Retinal pigment epithelial cell (primary cell): Measurements from ENCODE around the gene HPS3.
"Not testable (repeated sequence)": the region's sequence is repeated elsewhere in the genome, so short reads cannot be mapped to it uniquely, and the experiment has no call there.

Source experiments
- DNase-seq: peaks from one replicate; pipeline ENCODE4 v3.0.0-alpha.2; 2010; ENCODE audit warnings: low read depth
- H3K4me3 ChIP-seq: 2 replicates; pipeline ENCODE4 v1.5.1; 2011; ENCODE audit warnings: mild to moderate bottlenecking, low read length, control low read depth, moderate library complexity
- TF ChIP-seq, protein P1 (sequence below): conservative IDR thresholded peaks from 2 replicates; pipeline ENCODE4 v1.5.1; 2011; ENCODE audit warnings: low read depth, low read length, control low read depth, inconsistent platforms

The HPS3 gene

DNA sequence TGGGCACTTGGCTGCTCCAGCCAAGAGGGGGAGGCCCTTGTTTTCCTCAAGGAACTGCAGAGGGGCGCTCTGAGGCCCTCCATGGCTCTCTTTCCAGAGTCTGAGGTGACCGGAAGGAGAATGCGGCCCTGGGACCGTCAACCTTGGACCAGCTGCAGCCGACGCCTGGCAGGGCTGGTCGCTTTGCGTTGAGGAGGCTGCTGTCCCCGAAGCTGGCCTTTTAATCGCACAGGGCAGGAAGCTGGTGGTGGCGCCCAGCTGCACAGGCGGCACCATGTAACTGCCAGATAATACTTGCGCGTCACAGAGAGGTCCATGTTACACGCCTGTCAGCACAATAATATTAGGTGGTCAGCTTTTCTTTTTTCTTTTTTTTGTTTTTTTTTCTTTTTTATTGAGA, 42.2 kb upstream of the HPS3 start:
- TF ChIP-seq, protein P1, sequence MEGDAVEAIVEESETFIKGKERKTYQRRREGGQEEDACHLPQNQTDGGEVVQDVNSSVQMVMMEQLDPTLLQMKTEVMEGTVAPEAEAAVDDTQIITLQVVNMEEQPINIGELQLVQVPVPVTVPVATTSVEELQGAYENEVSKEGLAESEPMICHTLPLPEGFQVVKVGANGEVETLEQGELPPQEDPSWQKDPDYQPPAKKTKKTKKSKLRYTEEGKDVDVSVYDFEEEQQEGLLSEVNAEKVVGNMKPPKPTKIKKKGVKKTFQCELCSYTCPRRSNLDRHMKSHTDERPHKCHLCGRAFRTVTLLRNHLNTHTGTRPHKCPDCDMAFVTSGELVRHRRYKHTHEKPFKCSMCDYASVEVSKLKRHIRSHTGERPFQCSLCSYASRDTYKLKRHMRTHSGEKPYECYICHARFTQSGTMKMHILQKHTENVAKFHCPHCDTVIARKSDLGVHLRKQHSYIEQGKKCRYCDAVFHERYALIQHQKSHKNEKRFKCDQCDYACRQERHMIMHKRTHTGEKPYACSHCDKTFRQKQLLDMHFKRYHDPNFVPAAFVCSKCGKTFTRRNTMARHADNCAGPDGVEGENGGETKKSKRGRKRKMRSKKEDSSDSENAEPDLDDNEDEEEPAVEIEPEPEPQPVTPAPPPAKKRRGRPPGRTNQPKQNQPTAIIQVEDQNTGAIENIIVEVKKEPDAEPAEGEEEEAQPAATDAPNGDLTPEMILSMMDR: no peak
- no peak overlapping the region for H3K4me3 ChIP-seq
- no peak for DNase-seq

DNA sequence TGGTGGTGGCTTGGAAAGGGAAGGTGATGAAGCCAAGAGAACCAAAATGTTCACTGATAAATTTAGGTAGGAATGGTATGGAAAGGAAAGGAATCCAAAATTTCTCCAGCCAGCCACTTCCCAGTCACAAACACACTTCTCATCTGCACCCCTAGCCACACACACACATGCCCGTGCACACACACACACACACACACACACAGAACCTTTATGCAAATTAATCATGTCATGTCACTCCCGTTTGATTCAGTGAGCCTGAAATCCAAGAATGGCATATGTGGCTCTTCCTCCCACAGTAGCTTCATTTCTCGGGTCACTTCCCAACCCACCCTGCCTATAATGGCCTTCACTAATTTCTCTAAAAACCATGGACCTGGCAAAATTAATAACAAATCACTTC, 40.0 kb upstream of the HPS3 start:
- TF ChIP-seq, protein P1: no peak
- no peak for DNase-seq
- no peak overlapping the region for H3K4me3 ChIP-seq

DNA sequence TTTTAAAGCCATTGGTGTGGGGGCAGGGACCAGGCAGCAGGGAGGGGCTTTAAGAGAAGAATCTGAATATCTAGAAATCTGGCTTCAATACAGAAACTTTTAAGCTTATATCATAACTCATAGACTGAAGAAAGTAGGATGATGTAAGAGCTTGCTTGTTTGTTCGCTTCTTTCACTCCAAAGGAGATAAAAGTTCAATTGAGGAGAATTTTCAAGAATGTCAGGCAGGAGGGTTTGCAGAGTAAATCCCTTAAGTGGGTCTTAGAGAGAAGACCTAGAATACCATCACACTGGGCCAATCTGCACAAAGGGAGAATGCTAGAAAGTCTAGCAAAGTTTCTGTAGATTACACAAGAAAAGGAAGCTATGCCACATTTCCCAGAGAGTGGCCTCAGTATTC, 39.0 kb upstream of the HPS3 start:
- TF ChIP-seq, protein P1: no peak
- H3K4me3 ChIP-seq: no peak overlapping the region
- DNase-seq: no peak

DNA sequence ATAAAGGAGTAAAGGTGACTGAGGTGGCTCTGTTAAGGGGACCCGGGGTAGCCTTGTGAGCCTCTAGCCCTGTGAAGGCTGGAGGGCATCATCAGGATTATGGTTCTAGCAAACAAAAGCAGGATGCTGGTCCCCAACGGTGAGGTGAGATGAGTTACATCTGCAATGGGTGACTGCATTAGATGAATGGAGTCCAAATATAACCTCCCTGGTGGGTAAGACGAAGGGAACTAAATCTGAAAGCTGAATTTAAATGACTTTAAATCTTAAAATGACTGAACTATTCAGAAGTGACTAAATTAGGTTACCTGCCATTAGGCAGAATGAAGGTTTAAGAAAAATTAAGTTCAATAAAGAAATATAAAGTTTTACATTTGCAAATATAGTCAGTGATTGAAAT, 38.5 kb upstream of the HPS3 start:
- no peak for DNase-seq
- H3K4me3 ChIP-seq: no peak overlapping the region
- TF ChIP-seq, protein P1: no peak

DNA sequence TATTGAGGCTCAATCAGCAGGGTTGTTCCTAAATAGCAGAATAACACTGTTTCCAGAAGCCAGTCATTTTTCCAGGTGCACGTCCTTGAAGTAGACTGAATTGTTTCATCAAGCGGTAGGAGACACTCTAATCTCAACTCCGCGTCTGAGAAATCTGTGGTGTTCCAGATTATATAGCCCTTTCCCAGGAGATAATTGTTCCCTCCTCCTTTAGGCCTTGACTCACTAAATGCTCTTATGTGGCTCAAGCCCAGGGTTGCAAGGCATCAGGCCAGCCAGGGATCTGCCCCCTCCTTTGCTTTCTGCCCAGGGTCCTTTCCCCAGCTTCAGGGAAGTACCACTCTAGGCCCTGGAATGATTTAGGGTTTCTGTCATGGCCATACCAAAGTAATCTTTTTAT, 37.5 kb upstream of the HPS3 start:
- no peak overlapping the region for H3K4me3 ChIP-seq
- DNase-seq: no peak
- TF ChIP-seq, protein P1: no peak

DNA sequence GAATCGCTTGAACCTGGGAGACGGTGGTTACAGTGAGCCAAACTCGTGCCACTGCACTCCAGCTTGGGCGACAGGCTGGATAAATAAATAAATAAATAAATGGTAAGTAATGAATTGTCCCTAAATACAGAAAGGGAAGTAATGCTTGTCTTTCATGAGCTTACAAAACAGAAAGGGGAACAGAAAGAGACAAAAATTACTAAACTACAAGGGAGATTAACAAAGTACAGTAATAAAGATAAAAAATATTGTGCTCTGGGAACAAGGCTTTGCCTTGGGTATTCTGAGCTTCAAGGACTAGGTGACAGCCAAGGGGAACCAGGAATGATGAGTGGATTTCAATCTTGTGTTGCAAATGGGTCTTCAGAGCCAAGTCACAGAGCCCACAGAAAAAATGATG, 34.0 kb upstream of the HPS3 start:
- DNase-seq: no peak
- no peak overlapping the region for H3K4me3 ChIP-seq
- TF ChIP-seq, protein P1: no peak

DNA sequence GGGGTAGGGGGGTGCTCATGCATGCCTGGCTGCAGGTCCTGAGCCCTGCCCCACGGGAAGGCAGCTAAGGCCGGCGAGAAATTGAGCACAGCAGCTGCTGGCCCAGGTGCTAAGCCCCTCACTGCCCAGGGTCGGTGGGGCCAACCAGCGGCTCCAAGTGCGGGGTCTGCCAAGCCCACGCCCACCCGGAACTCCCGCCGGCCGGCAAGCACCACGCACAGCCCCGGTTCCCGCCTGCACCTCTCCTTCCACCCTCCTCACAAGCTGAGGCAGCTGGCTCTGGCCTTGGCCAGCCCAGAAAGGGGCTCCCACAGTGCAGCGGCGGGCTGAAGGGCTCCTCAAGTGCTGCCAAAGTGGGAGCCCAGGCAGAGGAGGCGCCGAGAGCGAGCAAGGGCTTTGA, 31.5 kb upstream of the HPS3 start:
- DNase-seq: not testable (repeated sequence)

DNA sequence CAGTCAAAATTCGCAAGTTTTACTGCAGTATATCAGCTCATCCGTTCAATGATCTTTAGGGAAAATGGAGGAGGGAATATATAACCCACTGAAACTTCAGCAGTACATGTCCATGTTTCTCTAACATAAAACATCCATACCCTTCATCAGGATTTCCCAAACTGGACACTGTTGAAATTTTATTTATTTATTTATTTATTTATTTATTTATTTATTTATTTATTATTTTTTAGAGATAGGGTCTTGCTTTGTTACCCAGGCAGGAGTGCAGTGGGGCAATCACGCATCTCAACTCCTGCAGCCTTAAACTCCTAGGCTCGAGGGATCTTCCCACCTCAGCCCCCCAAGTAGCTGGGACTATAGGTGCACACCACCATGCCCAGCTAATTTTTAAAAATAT, 28.3 kb upstream of the HPS3 start:
- no peak overlapping the region for H3K4me3 ChIP-seq
- TF ChIP-seq, protein P1: no peak
- DNase-seq: no peak

More for the DNA sequence above, 31.5 kb upstream of the HPS3 start:
- not testable (repeated sequence) for H3K4me3 ChIP-seq
